ENCODE measurements around the gene NFIC. TPM values are rescaled to one million over a fixed set of nuclear protein-coding genes. Genes with fewer than 3 reads are reported as not detected.

The NFIC gene
- total RNA-seq, 2 donors from 2014 or later = 111 to 196 TPM

GRCh38 chr19:3364501-3364858, 1.9 kb upstream of the NFIC start:
- Histone ChIP-seq H3K9me3 (no peaks in the 10 kb centered on the region), H3K27ac (peak overlapping the region; percentile 98 to 99), H3K4me3 (no peak overlapping the region), H3K36me3 (no peaks in the 10 kb centered on the region), H3K27me3 (no peaks in the 10 kb centered on the region), H3K4me1 (peaks cover 0 to 60% of the 10 kb centered on the region in 2 donors)
- TF ChIP-seq CTCF (IDR thresholded peaks at IDR 0.05) = no peak
- DNase-seq (ENCODE audit: low spot score) = no peak

GRCh38 chr19:3365093-3365835, 1.1 kb upstream of the NFIC start:
- Histone ChIP-seq H3K9me3 (no peaks in the 10 kb centered on the region), H3K36me3 (no peaks in the 10 kb centered on the region), H3K4me3 (peak overlapping the region; percentile 89 to 97), H3K27ac (peak overlapping the region; percentile 98 to 99), H3K27me3 (no peaks in the 10 kb centered on the region), H3K4me1 (peaks cover 0 to 68% of the 10 kb centered on the region in 2 donors)
- DNase-seq (ENCODE audit: low spot score) = peak; percentile 86
- TF ChIP-seq CTCF (IDR thresholded peaks at IDR 0.05) = no peak

GRCh38 chr19:3366753-3367627, 607 bp downstream of the NFIC start:
- DNase-seq (ENCODE audit: low spot score) = no peak
- no peaks in the 10 kb centered on the region for H3K27me3 ChIP-seq
- no peak for TF ChIP-seq CTCF (IDR thresholded peaks at IDR 0.05)
- peak overlapping the region; percentile 98 to 99 for H3K27ac ChIP-seq
- H3K4me1 ChIP-seq = peaks cover 0 to 67% of the 10 kb centered on the region in 2 donors
- H3K36me3 ChIP-seq = no peaks in the 10 kb centered on the region
- H3K9me3 ChIP-seq = no peaks in the 10 kb centered on the region
- peak overlapping the region; percentile 89 to 97 for H3K4me3 ChIP-seq

GRCh38 chr19:3367628-3368440, 1.5 kb downstream of the NFIC start:
- H3K4me3 ChIP-seq = peak overlapping the region; percentile 89 to 97
- TF ChIP-seq CTCF (IDR thresholded peaks at IDR 0.05) = no peak
- no peaks in the 10 kb centered on the region for H3K9me3 ChIP-seq
- no peaks in the 10 kb centered on the region for H3K36me3 ChIP-seq
- peak overlapping the region; percentile 98 to 99 for H3K27ac ChIP-seq
- no peak for DNase-seq (ENCODE audit: low spot score)
- peaks cover 0 to 68% of the 10 kb centered on the region in 2 donors for H3K4me1 ChIP-seq
- no peaks in the 10 kb centered on the region for H3K27me3 ChIP-seq

GRCh38 chr19:3368441-3368795, 2.0 kb downstream of the NFIC start:
- H3K4me3 ChIP-seq = peak overlapping the region; percentile 89 to 97
- H3K4me1 ChIP-seq = peaks cover 0 to 72% of the 10 kb centered on the region in 2 donors
- H3K9me3 ChIP-seq = no peaks in the 10 kb centered on the region
- peak overlapping the region; percentile 98 to 99 for H3K27ac ChIP-seq
- no peak for DNase-seq (ENCODE audit: low spot score)
- H3K27me3 ChIP-seq = no peaks in the 10 kb centered on the region
- no peaks in the 10 kb centered on the region for H3K36me3 ChIP-seq
- TF ChIP-seq CTCF (IDR thresholded peaks at IDR 0.05) = no peak
